ENCODE results near the gene TBC1D1. TPM values are rescaled to one million over a fixed set of nuclear protein-coding genes. Genes with fewer than 3 reads are reported as not detected.

Gene TBC1D1
- polyA plus RNA-seq, 1 donor from 2014 or later, result 23.2 TPM

DNA sequence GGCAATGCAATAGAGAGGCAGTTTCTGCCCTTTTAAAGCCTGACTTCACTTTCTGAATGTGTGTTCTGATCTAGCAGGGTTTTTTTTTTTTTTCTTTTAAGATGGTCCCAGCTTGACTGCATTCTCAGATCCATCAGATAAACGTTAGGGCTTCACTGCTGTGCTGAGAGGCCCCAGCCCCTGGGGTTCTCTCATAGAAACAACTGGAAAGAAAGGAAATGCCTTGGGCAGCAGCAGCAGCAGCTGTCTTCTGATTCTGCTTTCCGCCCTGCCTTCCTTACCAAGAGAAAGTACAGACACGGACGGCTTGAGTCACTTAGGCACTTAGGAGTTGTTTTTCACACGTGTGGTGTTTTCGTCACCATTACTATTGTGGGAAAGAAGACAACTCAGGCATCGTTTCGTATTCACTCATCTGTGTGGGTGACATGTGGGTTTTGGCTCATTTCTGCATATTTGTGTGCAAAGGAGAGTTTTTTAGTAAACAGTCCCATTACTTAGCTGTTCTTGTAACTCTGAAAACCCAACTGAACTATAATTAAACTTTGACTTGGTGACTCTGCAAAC lies 241.3 kb downstream of the TBC1D1 start:
- H3K9ac ChIP-seq (ENCODE audit: low read length), result no peak overlapping the region
- H3K4me2 ChIP-seq (ENCODE audit: low read length), result no peak overlapping the region
- H3K27ac ChIP-seq (ENCODE audit: low read length), result peak overlapping the region; percentile 58
- H3K36me3 ChIP-seq (ENCODE audit: insufficient read depth, low read length), result no peaks in the 10 kb centered on the region
- TF ChIP-seq REST (IDR thresholded peaks at IDR 0.05; ENCODE audit: borderline replicate concordance) (peak; percentile 6), EP300 (conservative IDR thresholded peaks at IDR 0.05; ENCODE audit: poor library complexity, severe bottlenecking) (peak; percentile 11), TAF1 (IDR thresholded peaks at IDR 0.05; ENCODE audit: low read depth) (no peak)
- no peaks in the 10 kb centered on the region for H3K9me2 ChIP-seq (ENCODE audit: insufficient read depth, low read length)
- H3K4me3 ChIP-seq (ENCODE audit: low read length), result no peak overlapping the region
- H3F3A ChIP-seq (ENCODE audit: insufficient read depth, low read length, poor library complexity, severe bottlenecking), result no peaks in the 10 kb centered on the region
- H3K79me2 ChIP-seq (replicated peaks; ENCODE audit: insufficient read depth, low read length), result no peaks in the 10 kb centered on the region
- H3K9me3 ChIP-seq (ENCODE audit: low read length), result no peaks in the 10 kb centered on the region
- no peaks in the 10 kb centered on the region for H4K20me1 ChIP-seq (ENCODE audit: insufficient read depth)
- H3K27me3 ChIP-seq (ENCODE audit: insufficient read depth, low read depth, low read length), result no peaks in the 10 kb centered on the region
- no peak overlapping the region for H2AFZ ChIP-seq (ENCODE audit: low read depth, low read length)

GRCh38 chr4:38132843-38133662 lies 242.2 kb downstream of the TBC1D1 start:
- Histone ChIP-seq H3K79me2 (replicated peaks; ENCODE audit: insufficient read depth, low read length) (no peaks in the 10 kb centered on the region), H3F3A (ENCODE audit: insufficient read depth, low read length, poor library complexity, severe bottlenecking) (no peaks in the 10 kb centered on the region), H3K27me3 (ENCODE audit: insufficient read depth, low read depth, low read length) (no peaks in the 10 kb centered on the region), H3K9me2 (ENCODE audit: insufficient read depth, low read length) (no peaks in the 10 kb centered on the region), H3K4me2 (ENCODE audit: low read length) (no peak overlapping the region), H3K27ac (ENCODE audit: low read length) (no peak overlapping the region), H2AFZ (ENCODE audit: low read depth, low read length) (no peak overlapping the region), H3K9me3 (ENCODE audit: low read length) (no peaks in the 10 kb centered on the region), H3K4me3 (ENCODE audit: low read length) (no peak overlapping the region), H3K9ac (ENCODE audit: low read length) (no peak overlapping the region), H3K36me3 (ENCODE audit: insufficient read depth, low read length) (no peaks in the 10 kb centered on the region), H4K20me1 (ENCODE audit: insufficient read depth) (no peaks in the 10 kb centered on the region)
- no peak for TF ChIP-seq EZH2 (IDR thresholded peaks at IDR 0.05; ENCODE audit: borderline replicate concordance, insufficient read depth, low read length, poor library complexity, severe bottlenecking)
- no peak for TF ChIP-seq EP300 (conservative IDR thresholded peaks at IDR 0.05; ENCODE audit: poor library complexity, severe bottlenecking)
- TF ChIP-seq MXI1 (conservative IDR thresholded peaks at IDR 0.05; ENCODE audit: poor library complexity, severe bottlenecking), result no peak
- no peak for TF ChIP-seq CTCF (IDR thresholded peaks at IDR 0.05; ENCODE audit: poor library complexity, severe bottlenecking)
- no peak for TF ChIP-seq POLR2AphosphoS5 (IDR thresholded peaks at IDR 0.05)

Measured in neural cell (in vitro differentiated cells).